ENCODE data around the gene FMO1.

- TF ChIP-seq, protein P1, sequence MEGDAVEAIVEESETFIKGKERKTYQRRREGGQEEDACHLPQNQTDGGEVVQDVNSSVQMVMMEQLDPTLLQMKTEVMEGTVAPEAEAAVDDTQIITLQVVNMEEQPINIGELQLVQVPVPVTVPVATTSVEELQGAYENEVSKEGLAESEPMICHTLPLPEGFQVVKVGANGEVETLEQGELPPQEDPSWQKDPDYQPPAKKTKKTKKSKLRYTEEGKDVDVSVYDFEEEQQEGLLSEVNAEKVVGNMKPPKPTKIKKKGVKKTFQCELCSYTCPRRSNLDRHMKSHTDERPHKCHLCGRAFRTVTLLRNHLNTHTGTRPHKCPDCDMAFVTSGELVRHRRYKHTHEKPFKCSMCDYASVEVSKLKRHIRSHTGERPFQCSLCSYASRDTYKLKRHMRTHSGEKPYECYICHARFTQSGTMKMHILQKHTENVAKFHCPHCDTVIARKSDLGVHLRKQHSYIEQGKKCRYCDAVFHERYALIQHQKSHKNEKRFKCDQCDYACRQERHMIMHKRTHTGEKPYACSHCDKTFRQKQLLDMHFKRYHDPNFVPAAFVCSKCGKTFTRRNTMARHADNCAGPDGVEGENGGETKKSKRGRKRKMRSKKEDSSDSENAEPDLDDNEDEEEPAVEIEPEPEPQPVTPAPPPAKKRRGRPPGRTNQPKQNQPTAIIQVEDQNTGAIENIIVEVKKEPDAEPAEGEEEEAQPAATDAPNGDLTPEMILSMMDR (conservative IDR thresholded peaks at IDR 0.05; ENCODE audit: low read length), result no peak
- TF ChIP-seq EZH2phosphoT487 (IDR thresholded peaks at IDR 0.05; ENCODE audit: borderline replicate concordance, low read depth, low read length), result no peak
These were observed 44.5 kb downstream of the FMO1 start for GRCh38 chr1:171292799-171293198.
